ENCODE results near the gene SLC8A3. TPM values are rescaled to one million over a fixed set of nuclear protein-coding genes. Genes with fewer than 3 reads are reported as not detected.

The SLC8A3 gene
- total and polyA plus RNA-seq, 9 of the 15 experiments (the other 6 are each of a cell fraction or from before 2014, with no cell fraction given): not detected

DNA sequence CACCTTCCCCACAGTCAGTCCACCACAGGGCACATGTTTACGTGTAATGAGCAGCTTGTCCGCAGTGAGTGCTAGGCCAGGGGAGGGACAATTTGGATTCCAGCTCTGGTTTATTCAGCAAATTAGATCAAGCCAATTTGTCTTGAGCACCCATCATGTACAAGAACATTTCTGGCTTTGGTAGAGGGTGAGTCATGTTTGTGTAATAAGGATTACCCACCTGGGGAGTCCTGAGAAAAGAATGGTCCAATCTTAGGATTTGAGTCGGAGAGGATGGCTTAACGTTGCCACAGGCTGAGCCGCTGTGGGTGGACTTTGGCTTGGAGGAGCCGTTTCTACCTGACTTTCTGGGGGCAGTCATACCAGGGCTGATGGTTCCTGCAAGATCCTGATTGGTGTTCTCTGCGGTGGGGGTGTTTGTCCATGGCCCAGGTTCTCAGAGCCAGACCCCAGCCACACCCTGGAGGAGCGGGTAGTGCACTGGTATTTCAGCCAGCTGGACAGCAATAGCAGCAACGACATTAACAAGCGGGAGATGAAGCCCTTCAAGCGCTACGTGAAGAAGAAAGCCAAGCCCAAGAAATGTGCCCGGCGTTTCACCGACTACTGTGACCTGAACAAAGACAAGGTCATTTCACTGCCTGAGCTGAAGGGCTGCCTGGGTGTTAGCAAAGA, 165.8 kb downstream of the SLC8A3 start:
- Histone ChIP-seq H2AFZ (ENCODE audit: low read depth, low read length) (no peak overlapping the region), H3K4me1 (replicated peaks in 1 of 2; ENCODE audit: control insufficient read depth in 2 of 2, insufficient read depth in 2 of 2, low read length in 2 of 2) (no peaks in the 10 kb centered on the region), H4K20me1 (replicated peaks; ENCODE audit: control insufficient read depth, insufficient read depth, low read length) (no peaks in the 10 kb centered on the region), H3K4me2 (ENCODE audit: insufficient read depth, low read length) (no peak overlapping the region), H3K9me1 (ENCODE audit: control insufficient read depth, insufficient read depth, low read length) (no peaks in the 10 kb centered on the region), H3K27me3 (ENCODE audit: control insufficient read depth in 2 of 2, insufficient read depth in 2 of 2, low read length in 2 of 2) (peaks cover 0 to 10% of the 10 kb centered on the region in 2 experiments; a peak in 1 of 5 replicates), H3K4me3 (no peak overlapping the region), H3K9ac (ENCODE audit: insufficient read depth in 1 of 2, low read depth in 2 of 2, low read length in 2 of 2) (no peak overlapping the region), H3K9me3 (replicated peaks; ENCODE audit: control insufficient read depth, insufficient read depth, low read depth, low read length) (no peaks in the 10 kb centered on the region), H3K27ac (ENCODE audit: extremely low read depth, low read depth, low read length) (no peak overlapping the region), H3K79me2 (ENCODE audit: control insufficient read depth, insufficient read depth, low read length) (no peaks in the 10 kb centered on the region), H3K36me3 (ENCODE audit: control insufficient read depth, insufficient read depth, low read length) (no peaks in the 10 kb centered on the region)
- POLR2A ChIA-PET: no interaction called here
- no peak for DNase-seq (ENCODE audit: extremely low read depth in 1 of 4, low spot score in 3 of 4)
- TF ChIP-seq RBM17 (IDR thresholded peaks at IDR 0.05; ENCODE audit: borderline replicate concordance, low read depth, low read length): no peak
- no peak for TF ChIP-seq GABPB2 (CRISPR knock-in tag; conservative IDR thresholded peaks at IDR 0.05)
- no peak for TF ChIP-seq FOXA3 (CRISPR knock-in tag; conservative IDR thresholded peaks at IDR 0.05 in 1 of 2, IDR thresholded peaks at IDR 0.05 in 1 of 2)
- TF ChIP-seq, protein P1, sequence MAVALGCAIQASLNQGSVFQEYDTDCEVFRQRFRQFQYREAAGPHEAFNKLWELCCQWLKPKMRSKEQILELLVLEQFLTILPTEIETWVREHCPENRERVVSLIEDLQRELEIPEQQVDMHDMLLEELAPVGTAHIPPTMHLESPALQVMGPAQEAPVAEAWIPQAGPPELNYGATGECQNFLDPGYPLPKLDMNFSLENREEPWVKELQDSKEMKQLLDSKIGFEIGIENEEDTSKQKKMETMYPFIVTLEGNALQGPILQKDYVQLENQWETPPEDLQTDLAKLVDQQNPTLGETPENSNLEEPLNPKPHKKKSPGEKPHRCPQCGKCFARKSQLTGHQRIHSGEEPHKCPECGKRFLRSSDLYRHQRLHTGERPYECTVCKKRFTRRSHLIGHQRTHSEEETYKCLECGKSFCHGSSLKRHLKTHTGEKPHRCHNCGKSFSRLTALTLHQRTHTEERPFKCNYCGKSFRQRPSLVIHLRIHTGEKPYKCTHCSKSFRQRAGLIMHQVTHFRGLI (CRISPR knock-in tag; IDR thresholded peaks at IDR 0.05): no peak
- no peak for TF ChIP-seq ZZZ3 (IDR thresholded peaks at IDR 0.05)
- no peak for TF ChIP-seq ZNF23 (CRISPR knock-in tag; IDR thresholded peaks at IDR 0.05)
- no peak for TF ChIP-seq NCOA4 (IDR thresholded peaks at IDR 0.05; ENCODE audit: partially characterized antibody)
- in situ Hi-C loops (cut with MboI): loop anchor here (10.0 kb wide), 2 partner anchors 208 to 288 kb away; no protein-coding TSS in a partner anchor
- intact Hi-C loops (cut with micrococcal nuclease): no loop called here
- FAIRE-seq: no peak
- no TSS peak for BruUV-seq (replicated peaks)
- CTCF ChIA-PET (ENCODE audit: low intra/inter-chr PET ratio): no interaction called here
- ATAC-seq: no peak
- WGBS (ENCODE audit: insufficient coverage, low coverage, missing lambda C conversion rate): 0% methylated on average over 14 of the region's 15 CpGs
